ENCODE results near the gene RYK.

GRCh38 chr3:134189849-134190248 is 60.8 kb downstream of the RYK start:
- no peak for TF ChIP-seq EZH2 (IDR thresholded peaks at IDR 0.05; ENCODE audit: low read depth, unreplicated experiment)
- TF ChIP-seq NANOG (IDR thresholded peaks at IDR 0.05; ENCODE audit: borderline replicate concordance): no peak
- no peak for TF ChIP-seq CTCF (conservative IDR thresholded peaks at IDR 0.05; ENCODE audit: low read depth in 2 of 2)
- TF ChIP-seq CREB1 (CRISPR knock-in tag; IDR thresholded peaks at IDR 0.05; ENCODE audit: low read depth): no peak
- no peak for TF ChIP-seq POLR2AphosphoS5 (IDR thresholded peaks at IDR 0.05; ENCODE audit: low read depth)
- TF ChIP-seq JUNB (IDR thresholded peaks at IDR 0.05; ENCODE audit: unreplicated experiment): no peak
- TF ChIP-seq EZH2phosphoT487 (IDR thresholded peaks at IDR 0.05; ENCODE audit: unreplicated experiment): no peak
- TF ChIP-seq REST (IDR thresholded peaks at IDR 0.05; ENCODE audit: unreplicated experiment): no peak
- no peak for TF ChIP-seq ZNF331 (CRISPR knock-in tag; IDR thresholded peaks at IDR 0.05; ENCODE audit: low read depth)
- no peak for TF ChIP-seq STAT1 (IDR thresholded peaks at IDR 0.05; ENCODE audit: unreplicated experiment)
- no peak for TF ChIP-seq ETS1 (IDR thresholded peaks at IDR 0.05)
- TF ChIP-seq ZNF462 (CRISPR knock-in tag; IDR thresholded peaks at IDR 0.05): no peak
